Activated T-cell treated with anti-CD3 and anti-CD28 coated beads, Interleukin-2, amount 50 U/mL, for 72 hours (primary cell): Measurements from ENCODE around the gene WNT11. TPM values are rescaled to one million over a fixed set of nuclear protein-coding genes. Genes with fewer than 3 reads are reported as not detected.

ENCODE experiments used
- ATAC-seq, 2 donors: fragments of 150-1000 bp; cut with Tn5 transposase; replicated peaks in 1 of 2; 2 replicates each; pipeline ENCODE4 v1.10.0; 2021; ENCODE audit warnings: moderate library complexity in 2 of 2, mild to moderate bottlenecking in 1 of 2
- DNase-seq, 2 donors: peaks; one replicate each; pipeline ENCODE4 v3.0.0; 2021 to 2022; ENCODE audit warnings: mixed read lengths in 1 of 2
- H3K27ac Mint-ChIP-seq: one replicate; pipeline ENCODE4 v1.8.0; 2022; ENCODE audit warnings: mild to moderate bottlenecking, moderate library complexity, mixed read lengths
- H3K27me3 Mint-ChIP-seq: one replicate; pipeline ENCODE4 v1.8.0; 2022; ENCODE audit warnings: low read depth, mixed read lengths
- H3K36me3 Mint-ChIP-seq, 2 donors: one replicate each; pipeline ENCODE4 v1.8.0; 2022; ENCODE audit warnings: mixed read lengths in 2 of 2, mild to moderate bottlenecking in 1 of 2; ENCODE audit not compliant: insufficient read depth in 2 of 2
- H3K4me1 Mint-ChIP-seq: one replicate; pipeline ENCODE4 v1.8.0; 2022; ENCODE audit warnings: low read depth, mixed read lengths
- H3K4me3 Mint-ChIP-seq, 2 donors: one replicate each; pipeline ENCODE4 v1.8.0; 2022; ENCODE audit warnings: mild to moderate bottlenecking in 2 of 2, mixed read lengths in 2 of 2, moderate library complexity in 2 of 2
- H3K9me3 Mint-ChIP-seq, 2 donors: one replicate each; pipeline ENCODE4 v1.8.0; 2022; ENCODE audit warnings: mixed read lengths in 2 of 2
- total RNA-seq, 2 donors: library from RNA; stranded (reverse); gene quantifications; one replicate each; pipeline ENCODE4 v1.2.3, GENCODE V29; 2022

WNT11 gene
- total RNA-seq, 2 donors from 2014 or later, result 0.12 to 0.16 TPM

DNA sequence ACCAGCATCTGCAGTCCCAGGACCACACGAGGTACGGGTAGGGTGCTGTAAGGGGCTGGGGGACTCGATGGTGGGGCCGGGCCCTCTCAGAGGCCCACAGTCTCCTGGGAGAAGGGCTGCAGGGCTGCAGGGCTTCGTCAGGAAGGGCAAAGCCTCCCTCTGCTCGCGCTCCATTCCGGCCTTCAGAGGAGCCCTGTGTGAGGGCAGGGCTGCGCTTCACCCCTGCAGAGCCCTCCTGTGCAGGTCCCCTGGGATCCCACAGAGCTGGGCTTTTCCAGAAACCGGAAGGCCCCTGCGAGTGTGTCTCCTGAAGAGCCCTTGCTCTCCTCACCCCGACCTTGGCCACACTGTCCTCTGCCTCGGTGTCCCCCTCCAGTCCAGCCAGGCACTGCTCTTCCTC is 27.2 kb downstream of the WNT11 start:
- Mint-ChIP-seq H3K27me3 (no peaks in the 10 kb centered on the region), H3K4me1 (no peaks in the 10 kb centered on the region), H3K4me3 (no peak overlapping the region), H3K36me3 (no peaks in the 10 kb centered on the region), H3K9me3 (no peaks in the 10 kb centered on the region), H3K27ac (no peak overlapping the region)
- no peak for ATAC-seq
- no peak for DNase-seq

DNA sequence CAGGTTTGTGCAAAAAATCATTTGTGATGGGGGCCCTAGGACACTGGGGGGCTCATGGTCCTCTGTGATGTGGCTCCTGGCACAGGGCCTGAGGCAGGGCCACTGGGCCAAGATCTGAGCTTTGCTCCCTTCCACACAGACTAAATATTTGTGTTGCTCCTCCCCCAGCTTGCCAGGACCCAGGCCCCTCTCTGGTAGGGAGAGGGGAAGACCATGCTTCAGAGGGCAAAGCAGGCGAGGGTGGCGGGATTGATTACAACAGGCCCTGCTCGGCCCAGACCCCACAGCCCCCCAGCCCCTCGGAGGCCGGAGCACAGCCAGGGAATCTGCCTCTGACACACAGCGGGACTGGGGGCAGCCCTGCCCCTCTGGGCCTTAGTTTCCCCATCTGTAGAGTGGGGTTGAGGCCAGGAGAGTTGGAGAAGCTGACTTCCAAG is 29.0 kb downstream of the WNT11 start:
- H3K27ac Mint-ChIP-seq, result no peak overlapping the region
- no peaks in the 10 kb centered on the region for H3K9me3 Mint-ChIP-seq
- H3K36me3 Mint-ChIP-seq, result no peaks in the 10 kb centered on the region
- ATAC-seq (no peak), DNase-seq (no peak)
- H3K27me3 Mint-ChIP-seq, result no peaks in the 10 kb centered on the region
- H3K4me1 Mint-ChIP-seq, result peaks cover 10% of the 10 kb centered on the region
- H3K4me3 Mint-ChIP-seq, result no peak overlapping the region

DNA sequence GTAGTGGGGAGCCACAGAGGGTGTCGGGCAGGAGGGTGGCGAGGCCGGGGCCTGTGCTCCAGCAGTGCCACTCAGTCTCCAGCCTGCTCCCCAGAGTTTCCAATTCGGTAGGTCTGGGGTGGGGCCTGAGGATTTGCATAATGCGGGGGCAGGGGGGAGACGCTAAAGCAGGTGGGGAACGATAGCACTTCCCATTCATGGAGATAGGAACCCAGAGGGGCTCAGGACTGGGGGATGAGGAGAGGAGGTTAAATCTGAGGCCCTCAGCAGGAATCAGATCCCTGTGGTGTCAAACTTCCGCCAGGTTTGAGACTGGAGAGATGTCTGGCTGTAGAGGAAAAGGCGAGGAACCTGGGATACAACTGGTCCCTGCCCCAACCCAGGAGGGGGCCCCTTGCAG is 29.8 kb downstream of the WNT11 start:
- Mint-ChIP-seq H3K36me3 (no peaks in the 10 kb centered on the region), H3K27ac (no peak overlapping the region), H3K4me3 (no peak overlapping the region), H3K9me3 (no peaks in the 10 kb centered on the region), H3K27me3 (no peaks in the 10 kb centered on the region), H3K4me1 (peaks cover 10% of the 10 kb centered on the region)
- ATAC-seq, result no peak
- DNase-seq, result no peak

DNA sequence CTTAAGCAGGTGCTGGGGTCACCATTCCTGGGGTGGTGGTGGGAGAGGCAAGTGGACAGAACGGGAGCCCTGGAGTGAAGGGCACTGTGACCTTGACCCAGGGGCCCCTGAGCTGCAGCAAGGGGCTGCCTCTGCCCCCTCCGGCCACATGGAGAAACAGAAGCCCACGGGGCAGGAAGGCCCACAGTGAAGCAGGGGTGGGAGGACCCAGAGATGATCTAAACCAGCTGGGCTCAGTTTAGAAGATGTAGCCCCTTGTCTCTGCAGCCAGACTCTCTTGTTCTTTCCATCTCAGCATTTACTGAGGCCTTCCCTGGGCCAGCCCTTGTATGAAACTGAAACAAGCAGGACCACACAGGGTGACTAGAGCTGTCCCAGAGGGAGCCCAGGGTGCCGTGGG is 30.5 kb downstream of the WNT11 start:
- Mint-ChIP-seq H3K27me3 (no peaks in the 10 kb centered on the region), H3K9me3 (no peaks in the 10 kb centered on the region), H3K4me1 (peaks cover 10% of the 10 kb centered on the region), H3K36me3 (no peaks in the 10 kb centered on the region), H3K4me3 (no peak overlapping the region), H3K27ac (no peak overlapping the region)
- DNase-seq (no peak), ATAC-seq (no peak)

DNA sequence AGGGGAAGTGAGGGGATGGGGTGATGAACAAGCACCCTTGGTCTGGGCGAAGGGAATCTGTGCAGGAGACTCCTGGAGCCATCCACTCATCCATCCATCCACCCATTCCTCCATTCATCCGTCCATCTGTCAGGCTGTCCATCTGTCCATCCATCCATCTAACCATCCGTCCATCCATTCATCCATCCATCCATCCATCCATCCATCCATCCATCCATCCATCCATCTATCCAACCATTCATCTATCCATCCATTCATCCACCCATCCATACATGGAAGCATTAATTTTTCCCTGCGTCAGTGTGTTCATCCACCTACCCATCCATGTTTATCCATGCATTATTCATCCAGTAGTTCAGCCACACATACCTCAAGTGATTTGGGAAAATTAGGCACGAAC is 32.0 kb downstream of the WNT11 start:
- Mint-ChIP-seq H3K9me3 (no peaks in the 10 kb centered on the region), H3K27ac (no peak overlapping the region)
- no peak for ATAC-seq

DNA sequence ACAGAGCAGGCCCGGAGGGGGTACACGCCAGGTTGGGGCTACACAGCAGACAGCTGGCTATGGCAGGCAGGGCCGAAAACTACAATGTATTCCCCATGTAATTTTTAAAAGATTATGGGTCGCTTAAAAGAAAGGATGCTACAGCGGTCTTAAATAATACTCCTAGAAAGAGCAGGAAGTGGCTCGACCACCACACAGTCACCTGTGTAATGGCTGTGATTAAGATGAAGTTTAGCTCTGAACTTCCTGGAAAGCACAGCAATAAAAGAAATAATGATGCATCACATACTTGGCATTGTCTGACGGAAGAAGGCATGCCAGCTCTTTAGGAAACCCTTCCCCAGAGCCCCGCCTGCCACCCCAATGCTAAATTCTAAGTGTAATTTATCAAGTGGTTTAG is 32.6 kb downstream of the WNT11 start:
- Mint-ChIP-seq H3K27me3 (no peaks in the 10 kb centered on the region), H3K27ac (no peak overlapping the region), H3K9me3 (no peaks in the 10 kb centered on the region), H3K4me3 (no peak overlapping the region), H3K4me1 (peaks cover 10% of the 10 kb centered on the region), H3K36me3 (no peaks in the 10 kb centered on the region)
- DNase-seq (no peak), ATAC-seq (peak in 1 of 2 donors; percentile 46)

More for the DNA sequence above, 32.0 kb downstream of the WNT11 start:
- no peaks in the 10 kb centered on the region for H3K36me3 Mint-ChIP-seq
- H3K4me3 Mint-ChIP-seq, result no peak overlapping the region
- no peak for DNase-seq
- no peaks in the 10 kb centered on the region for H3K27me3 Mint-ChIP-seq
- H3K4me1 Mint-ChIP-seq, result peaks cover 10% of the 10 kb centered on the region

DNA sequence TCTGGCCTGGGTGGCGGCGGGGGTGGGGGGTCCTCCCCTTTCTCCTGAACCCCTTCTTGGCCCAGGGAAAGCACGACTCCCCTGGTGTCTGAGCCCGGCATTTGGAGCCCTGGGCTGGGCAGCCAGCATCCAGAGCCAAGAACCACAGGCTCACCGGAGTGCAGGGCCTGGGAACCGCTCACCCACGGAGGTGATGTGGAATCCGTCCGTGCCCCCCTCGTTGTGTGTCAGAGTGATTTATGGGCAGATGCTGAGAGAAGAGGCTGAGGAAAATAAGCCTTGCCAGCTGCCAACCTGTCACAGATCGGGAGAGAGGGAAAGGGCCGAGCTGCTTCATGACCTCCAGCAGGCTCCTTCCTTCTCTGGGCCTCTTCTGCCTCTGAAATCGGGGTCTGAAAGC is 33.7 kb downstream of the WNT11 start:
- H3K27me3 Mint-ChIP-seq, result no peaks in the 10 kb centered on the region
- peaks cover 10% of the 10 kb centered on the region for H3K4me1 Mint-ChIP-seq
- H3K27ac Mint-ChIP-seq, result no peak overlapping the region
- no peak for ATAC-seq
- H3K4me3 Mint-ChIP-seq, result no peak overlapping the region
- H3K9me3 Mint-ChIP-seq, result no peaks in the 10 kb centered on the region
- H3K36me3 Mint-ChIP-seq, result no peaks in the 10 kb centered on the region
- DNase-seq, result no peak

DNA sequence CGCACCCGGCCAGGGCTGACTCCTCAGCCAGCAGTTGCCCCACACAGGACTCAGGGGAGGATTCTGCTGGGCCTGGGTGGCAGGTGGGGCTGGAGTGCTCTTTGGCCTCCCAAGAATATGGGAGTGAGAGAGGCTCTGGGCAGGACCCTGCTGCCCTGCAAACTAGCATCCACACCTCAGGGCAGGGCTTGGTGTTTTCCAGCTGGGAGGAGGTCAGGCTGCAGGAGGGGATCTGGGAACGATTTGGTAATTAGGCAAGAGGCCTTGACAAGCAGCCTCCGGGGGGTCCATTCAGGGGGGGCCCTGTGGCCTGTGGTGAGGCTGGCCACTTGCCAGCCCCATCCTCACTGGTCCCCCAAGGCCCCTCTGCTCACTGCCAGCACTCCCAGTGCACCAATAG is 35.8 kb downstream of the WNT11 start:
- H3K27ac Mint-ChIP-seq, result no peak overlapping the region
- peaks cover 18% of the 10 kb centered on the region for H3K4me1 Mint-ChIP-seq
- DNase-seq, result no peak
- no peak for ATAC-seq
- H3K27me3 Mint-ChIP-seq, result no peaks in the 10 kb centered on the region
- H3K4me3 Mint-ChIP-seq, result no peak overlapping the region
- H3K9me3 Mint-ChIP-seq, result no peaks in the 10 kb centered on the region
- H3K36me3 Mint-ChIP-seq, result no peaks in the 10 kb centered on the region

DNA sequence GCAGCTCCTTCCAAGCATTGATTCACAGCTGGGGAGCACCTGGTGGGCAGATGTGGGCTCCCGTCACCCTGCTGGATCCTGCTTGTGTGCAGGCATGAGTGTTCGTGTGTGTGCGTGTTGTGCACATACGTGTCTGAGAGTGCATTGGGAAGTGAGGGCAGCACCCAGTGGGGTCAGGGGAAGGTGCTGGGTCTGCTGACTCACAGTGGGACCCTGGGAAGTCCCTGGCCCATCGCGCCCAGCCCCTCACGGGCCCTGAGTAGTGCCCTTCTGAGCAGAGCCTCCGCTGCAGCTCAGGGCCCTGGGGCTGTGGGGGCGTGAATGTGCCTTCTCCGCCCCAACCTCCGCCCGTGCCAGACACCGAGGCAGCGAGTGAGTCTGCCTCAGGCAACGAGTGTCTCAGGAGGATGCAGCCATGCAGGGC is 36.8 kb downstream of the WNT11 start:
- Mint-ChIP-seq H3K27ac (no peak overlapping the region), H3K4me3 (no peak overlapping the region), H3K4me1 (peaks cover 18% of the 10 kb centered on the region), H3K27me3 (no peaks in the 10 kb centered on the region), H3K9me3 (no peaks in the 10 kb centered on the region), H3K36me3 (no peaks in the 10 kb centered on the region)
- DNase-seq, result no peak
- no peak for ATAC-seq

DNA sequence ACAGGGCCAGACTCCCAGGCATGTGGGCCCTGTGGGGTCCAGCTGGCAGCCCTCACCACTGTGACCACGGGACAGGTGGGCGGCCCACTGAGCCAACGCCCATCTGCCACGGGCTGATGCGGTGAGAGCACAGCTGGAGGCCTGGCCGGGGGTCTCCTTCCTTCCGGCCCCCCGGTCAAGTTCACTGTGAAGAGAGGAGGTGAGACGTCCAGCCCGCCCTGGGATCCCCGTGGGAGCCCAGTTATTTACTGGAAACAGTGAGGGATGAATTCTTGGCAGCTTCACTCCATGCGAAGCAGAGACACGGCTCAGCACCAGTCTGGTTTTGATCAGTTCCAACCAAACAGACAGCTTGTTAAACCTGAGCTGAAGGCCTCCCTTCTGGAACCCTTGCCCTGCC is 38.7 kb downstream of the WNT11 start:
- ATAC-seq, result no peak
- Mint-ChIP-seq H3K9me3 (no peaks in the 10 kb centered on the region), H3K27ac (no peak overlapping the region), H3K4me1 (peaks cover 8% of the 10 kb centered on the region), H3K27me3 (peaks cover 6% of the 10 kb centered on the region), H3K4me3 (no peak overlapping the region), H3K36me3 (no peaks in the 10 kb centered on the region)
- no peak for DNase-seq

DNA sequence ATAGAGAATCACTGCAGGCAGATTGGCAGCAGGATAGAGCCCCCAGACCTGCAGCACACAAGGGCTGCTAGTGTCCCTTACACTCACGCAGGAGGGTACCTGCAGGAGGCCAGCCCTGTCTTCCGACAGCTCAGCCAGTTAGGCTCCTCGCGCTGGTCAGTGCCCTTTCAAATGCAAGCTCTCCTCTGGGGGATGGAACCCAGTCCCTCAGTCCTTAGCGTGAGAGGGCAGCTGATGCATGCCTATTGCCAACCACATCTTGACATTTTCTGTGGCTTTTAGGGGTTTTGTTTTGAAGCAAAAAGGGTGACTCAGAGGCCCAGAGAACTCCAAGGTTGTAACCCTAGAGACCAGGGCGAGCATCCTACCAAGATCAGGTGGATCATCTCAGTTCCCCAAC is 40.0 kb downstream of the WNT11 start:
- ATAC-seq, result peak; percentile 95 to 96
- DNase-seq, result peak; percentile 57 to 63
- H3K4me1 Mint-ChIP-seq, result peaks cover 8% of the 10 kb centered on the region
- H3K9me3 Mint-ChIP-seq, result no peaks in the 10 kb centered on the region
- H3K4me3 Mint-ChIP-seq, result no peak overlapping the region
- peaks cover 6% of the 10 kb centered on the region for H3K27me3 Mint-ChIP-seq
- no peak overlapping the region for H3K27ac Mint-ChIP-seq
- H3K36me3 Mint-ChIP-seq, result no peaks in the 10 kb centered on the region

DNA sequence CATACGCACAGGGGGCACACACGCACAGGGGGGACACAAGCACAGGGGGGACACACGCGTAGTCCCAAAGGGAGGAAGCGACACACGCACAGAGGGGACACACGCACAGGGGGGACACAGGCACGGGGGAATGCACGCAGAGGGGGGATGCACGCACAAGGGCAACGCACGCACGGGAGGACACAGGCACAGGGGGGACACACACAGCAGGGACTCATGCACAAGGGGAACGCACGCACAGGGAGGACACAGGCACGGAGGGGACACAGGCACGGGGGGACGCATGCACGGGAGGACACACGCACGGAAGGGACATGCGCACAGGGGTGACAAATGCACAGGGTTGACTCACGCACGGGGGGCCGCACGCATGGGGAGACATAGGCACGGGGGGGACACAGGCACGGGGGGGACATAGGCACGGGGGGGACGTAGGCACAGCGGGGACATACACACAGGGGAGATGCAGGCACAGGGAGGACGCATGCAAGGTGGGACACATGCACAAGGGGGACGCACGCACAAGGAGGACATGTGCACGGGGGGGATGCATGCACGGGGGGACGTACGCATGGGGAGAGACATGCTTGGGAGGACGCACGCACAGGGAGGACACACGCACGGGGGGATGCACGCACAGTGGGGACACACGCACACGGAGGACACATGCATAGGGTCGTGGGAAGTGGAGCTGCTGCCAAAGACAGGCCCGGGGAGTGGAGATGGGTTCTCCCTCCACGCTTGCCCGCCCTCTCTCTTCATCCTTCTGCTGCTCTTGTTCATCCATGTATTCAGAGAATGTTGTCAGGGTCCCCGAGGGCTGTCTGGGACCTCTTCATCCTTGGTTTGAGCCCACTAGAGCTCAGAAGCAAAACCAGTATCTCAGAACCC is 41.2 kb downstream of the WNT11 start:
- Mint-ChIP-seq H3K9me3 (no peaks in the 10 kb centered on the region), H3K4me3 (no peak overlapping the region), H3K36me3 (no peaks in the 10 kb centered on the region), H3K4me1 (peaks cover 8% of the 10 kb centered on the region), H3K27ac (no peak overlapping the region), H3K27me3 (peaks cover 6% of the 10 kb centered on the region)
- DNase-seq, result no peak
- no peak for ATAC-seq

DNA sequence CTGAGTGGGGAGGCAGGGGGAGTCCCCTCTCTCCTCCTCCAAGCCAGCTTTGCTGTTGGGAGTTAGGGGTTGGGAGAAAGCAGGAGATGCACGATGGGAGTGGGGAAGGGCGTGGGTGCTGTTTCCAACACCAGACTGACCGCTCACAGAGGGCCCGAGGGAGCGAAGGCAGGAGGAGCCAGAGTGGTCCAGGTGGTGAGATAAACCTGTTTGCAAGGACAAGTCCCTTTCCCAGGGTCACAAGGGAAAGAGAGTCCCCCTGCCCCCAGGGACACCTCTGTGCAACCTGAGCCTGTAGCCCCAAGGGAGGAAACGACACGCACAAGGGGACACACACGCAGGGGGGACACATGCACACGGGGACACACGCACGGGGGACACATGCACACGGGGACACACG is 42.2 kb downstream of the WNT11 start:
- DNase-seq (no peak), ATAC-seq (no peak)
- Mint-ChIP-seq H3K27ac (no peak overlapping the region), H3K4me3 (no peak overlapping the region), H3K9me3 (no peaks in the 10 kb centered on the region), H3K27me3 (peaks cover 6% of the 10 kb centered on the region), H3K36me3 (no peaks in the 10 kb centered on the region), H3K4me1 (peaks cover 8% of the 10 kb centered on the region)
